ENCODE results near the gene NLRP4. TPM values are rescaled to one million over a fixed set of nuclear protein-coding genes. Genes with fewer than 3 reads are reported as not detected.

The NLRP4 gene
- total RNA-seq (not detected), polyA plus RNA-seq (ENCODE audit: insufficient read depth in 1 of 8, insufficient read length in 8 of 8, low replicate concordance in 1 of 8) (not detected)
- long read RNA-seq, donor 1 = 0 reads
- long read RNA-seq, donor 2 = 0 reads
- long read RNA-seq, donor 3 = 0 reads
- long read RNA-seq, donor 4 = 0 reads
- long read RNA-seq, donor 5 = 0 reads
- long read RNA-seq, donor 6 = 0 reads
- long read RNA-seq, donor 7 = 0 reads
- long read RNA-seq, donor 8 = 0 reads
- long read RNA-seq, donor 9 = 0 reads
- long read RNA-seq, donor 10 = 0 reads
- long read RNA-seq, donor 11 = 0 reads

- no peak for DNase-seq
- Histone ChIP-seq H3K27me3 (ENCODE audit: control insufficient read depth, insufficient read depth, low read length) (no peaks in the 10 kb centered on the region), H3K36me3 (ENCODE audit: control insufficient read depth, insufficient read depth, low read length) (no peaks in the 10 kb centered on the region), H3K27ac (ENCODE audit: low read length) (no peak within 1 kb of the TSS), H3K4me1 (ENCODE audit: control insufficient read depth, insufficient read depth, low read length) (no peaks in the 10 kb centered on the region), H3K4me3 (ENCODE audit: low read length) (no peak within 1 kb of the TSS), H3K9me3 (replicated peaks; ENCODE audit: control insufficient read depth, low read depth, low read length) (no peaks in the 10 kb centered on the region)
- 90% methylated on average over 14 of the region's 16 CpGs for WGBS (ENCODE audit: insufficient coverage)
Observed at GRCh38 chr19:55836340-55836739, at the start of gene NLRP4. TSS of gene NLRP4 (plus strand) at chr19:55836540. CDS start at chr19:55852081, 15,541 bp downstream.

- no peak overlapping the region for H3K27ac ChIP-seq (ENCODE audit: low read length)
- H3K9me3 ChIP-seq (replicated peaks; ENCODE audit: control insufficient read depth, low read depth, low read length) = no peaks in the 10 kb centered on the region
- DNase-seq = no peak
- H3K4me3 ChIP-seq (ENCODE audit: low read length) = no peak overlapping the region
- WGBS (ENCODE audit: insufficient coverage) = 88% methylated on average over 8 of the region's 11 CpGs
- H3K4me1 ChIP-seq (ENCODE audit: control insufficient read depth, insufficient read depth, low read length) = no peaks in the 10 kb centered on the region
- H3K27me3 ChIP-seq (ENCODE audit: control insufficient read depth, insufficient read depth, low read length) = no peaks in the 10 kb centered on the region
- no peaks in the 10 kb centered on the region for H3K36me3 ChIP-seq (ENCODE audit: control insufficient read depth, insufficient read depth, low read length)
Observed at GRCh38 chr19:55795021-55795420, 41.3 kb upstream of the NLRP4 start.

- H3K9me3 ChIP-seq (replicated peaks; ENCODE audit: control insufficient read depth, low read depth, low read length) = peaks cover 2% of the 10 kb centered on the region
- H3K27me3 ChIP-seq (ENCODE audit: control insufficient read depth, insufficient read depth, low read length) = no peaks in the 10 kb centered on the region
- no peak overlapping the region for H3K27ac ChIP-seq (ENCODE audit: low read length)
- no peaks in the 10 kb centered on the region for H3K36me3 ChIP-seq (ENCODE audit: control insufficient read depth, insufficient read depth, low read length)
- no peak for DNase-seq
- no peak overlapping the region for H3K4me3 ChIP-seq (ENCODE audit: low read length)
- 59% methylated on average over 3 of the region's 7 CpGs for WGBS (ENCODE audit: insufficient coverage)
- no peaks in the 10 kb centered on the region for H3K4me1 ChIP-seq (ENCODE audit: control insufficient read depth, insufficient read depth, low read length)
Observed at GRCh38 chr19:55801416-55801815, 34.9 kb upstream of the NLRP4 start.

- Histone ChIP-seq H3K4me1 (ENCODE audit: control insufficient read depth, insufficient read depth, low read length) (no peaks in the 10 kb centered on the region), H3K27ac (ENCODE audit: low read length) (no peak overlapping the region), H3K9me3 (replicated peaks; ENCODE audit: control insufficient read depth, low read depth, low read length) (peaks cover 2% of the 10 kb centered on the region), H3K4me3 (ENCODE audit: low read length) (no peak overlapping the region), H3K36me3 (ENCODE audit: control insufficient read depth, insufficient read depth, low read length) (no peaks in the 10 kb centered on the region), H3K27me3 (ENCODE audit: control insufficient read depth, insufficient read depth, low read length) (no peaks in the 10 kb centered on the region)
- no CpG with 5 or more reads among the region's 2 CpGs for WGBS (ENCODE audit: insufficient coverage)
- DNase-seq = no peak
Observed at GRCh38 chr19:55802281-55802680, 34.1 kb upstream of the NLRP4 start.

- H3K4me1 ChIP-seq (ENCODE audit: control insufficient read depth, insufficient read depth, low read length) = no peaks in the 10 kb centered on the region
- no peak overlapping the region for H3K4me3 ChIP-seq (ENCODE audit: low read length)
- peak; percentile 26 for DNase-seq
- no peaks in the 10 kb centered on the region for H3K36me3 ChIP-seq (ENCODE audit: control insufficient read depth, insufficient read depth, low read length)
- no peaks in the 10 kb centered on the region for H3K9me3 ChIP-seq (replicated peaks; ENCODE audit: control insufficient read depth, low read depth, low read length)
- H3K27me3 ChIP-seq (ENCODE audit: control insufficient read depth, insufficient read depth, low read length) = no peaks in the 10 kb centered on the region
- 38% methylated on average over 15 of the region's 20 CpGs for WGBS (ENCODE audit: insufficient coverage)
- H3K27ac ChIP-seq (ENCODE audit: low read length) = no peak overlapping the region
Observed at GRCh38 chr19:55809381-55810058, 26.8 kb upstream of the NLRP4 start.

- Histone ChIP-seq H3K4me3 (ENCODE audit: low read length) (no peak overlapping the region), H3K4me1 (ENCODE audit: control insufficient read depth, insufficient read depth, low read length) (no peaks in the 10 kb centered on the region), H3K27ac (ENCODE audit: low read length) (no peak overlapping the region), H3K9me3 (replicated peaks; ENCODE audit: control insufficient read depth, low read depth, low read length) (no peaks in the 10 kb centered on the region), H3K36me3 (ENCODE audit: control insufficient read depth, insufficient read depth, low read length) (no peaks in the 10 kb centered on the region), H3K27me3 (ENCODE audit: control insufficient read depth, insufficient read depth, low read length) (no peaks in the 10 kb centered on the region)
- no CpG with 5 or more reads among the region's 3 CpGs for WGBS (ENCODE audit: insufficient coverage)
- DNase-seq = no peak
Observed at GRCh38 chr19:55811340-55811739, 25.0 kb upstream of the NLRP4 start.

- H3K27ac ChIP-seq (ENCODE audit: low read length) = no peak overlapping the region
- H3K4me1 ChIP-seq (ENCODE audit: control insufficient read depth, insufficient read depth, low read length) = no peaks in the 10 kb centered on the region
Observed at GRCh38 chr19:55812449-55812848, 23.9 kb upstream of the NLRP4 start.

GRCh38 chr19:55813906-55814305 lies 22.4 kb upstream of the NLRP4 start:
- WGBS (ENCODE audit: insufficient coverage) = no CpG with 5 or more reads among the region's 5 CpGs
- Histone ChIP-seq H3K4me3 (ENCODE audit: low read length) (no peak overlapping the region), H3K4me1 (ENCODE audit: control insufficient read depth, insufficient read depth, low read length) (no peaks in the 10 kb centered on the region), H3K36me3 (ENCODE audit: control insufficient read depth, insufficient read depth, low read length) (no peaks in the 10 kb centered on the region), H3K27ac (ENCODE audit: low read length) (no peak overlapping the region), H3K9me3 (replicated peaks; ENCODE audit: control insufficient read depth, low read depth, low read length) (no peaks in the 10 kb centered on the region), H3K27me3 (ENCODE audit: control insufficient read depth, insufficient read depth, low read length) (no peaks in the 10 kb centered on the region)
- DNase-seq = no peak

More at GRCh38 chr19:55812449-55812848, 23.9 kb upstream of the NLRP4 start:
- H3K9me3 ChIP-seq (replicated peaks; ENCODE audit: control insufficient read depth, low read depth, low read length) = no peaks in the 10 kb centered on the region
- no peak overlapping the region for H3K4me3 ChIP-seq (ENCODE audit: low read length)
- no CpG with 5 or more reads among the region's 7 CpGs for WGBS (ENCODE audit: insufficient coverage)
- H3K36me3 ChIP-seq (ENCODE audit: control insufficient read depth, insufficient read depth, low read length) = no peaks in the 10 kb centered on the region
- H3K27me3 ChIP-seq (ENCODE audit: control insufficient read depth, insufficient read depth, low read length) = no peaks in the 10 kb centered on the region
- DNase-seq = no peak

- H3K36me3 ChIP-seq (ENCODE audit: control insufficient read depth, insufficient read depth, low read length) = no peaks in the 10 kb centered on the region
- 81% methylated on average over 3 of the region's 3 CpGs for WGBS (ENCODE audit: insufficient coverage)
- no peak overlapping the region for H3K27ac ChIP-seq (ENCODE audit: low read length)
- no peaks in the 10 kb centered on the region for H3K4me1 ChIP-seq (ENCODE audit: control insufficient read depth, insufficient read depth, low read length)
- peaks cover 7% of the 10 kb centered on the region for H3K9me3 ChIP-seq (replicated peaks; ENCODE audit: control insufficient read depth, low read depth, low read length)
- no peak overlapping the region for H3K4me3 ChIP-seq (ENCODE audit: low read length)
- no peak for DNase-seq
- no peaks in the 10 kb centered on the region for H3K27me3 ChIP-seq (ENCODE audit: control insufficient read depth, insufficient read depth, low read length)
Observed at GRCh38 chr19:55820037-55820436, 16.3 kb upstream of the NLRP4 start.

- no peaks in the 10 kb centered on the region for H3K27me3 ChIP-seq (ENCODE audit: control insufficient read depth, insufficient read depth, low read length)
- no peak overlapping the region for H3K27ac ChIP-seq (ENCODE audit: low read length)
- no peaks in the 10 kb centered on the region for H3K36me3 ChIP-seq (ENCODE audit: control insufficient read depth, insufficient read depth, low read length)
- H3K9me3 ChIP-seq (replicated peaks; ENCODE audit: control insufficient read depth, low read depth, low read length) = no peaks in the 10 kb centered on the region
- WGBS (ENCODE audit: insufficient coverage) = 92% methylated on average over 2 of the region's 5 CpGs
- H3K4me1 ChIP-seq (ENCODE audit: control insufficient read depth, insufficient read depth, low read length) = no peaks in the 10 kb centered on the region
- H3K4me3 ChIP-seq (ENCODE audit: low read length) = no peak overlapping the region
- DNase-seq = no peak
Observed at GRCh38 chr19:55830656-55831055, 5.7 kb upstream of the NLRP4 start.

All from muscle of leg (tissue), 16 donors.